ENCODE measurements around the gene AGRN.
"Not testable (repeated sequence)": the region's sequence is repeated elsewhere in the genome, so short reads cannot be mapped to it uniquely, and the experiment has no call there.

AGRN gene

DNA sequence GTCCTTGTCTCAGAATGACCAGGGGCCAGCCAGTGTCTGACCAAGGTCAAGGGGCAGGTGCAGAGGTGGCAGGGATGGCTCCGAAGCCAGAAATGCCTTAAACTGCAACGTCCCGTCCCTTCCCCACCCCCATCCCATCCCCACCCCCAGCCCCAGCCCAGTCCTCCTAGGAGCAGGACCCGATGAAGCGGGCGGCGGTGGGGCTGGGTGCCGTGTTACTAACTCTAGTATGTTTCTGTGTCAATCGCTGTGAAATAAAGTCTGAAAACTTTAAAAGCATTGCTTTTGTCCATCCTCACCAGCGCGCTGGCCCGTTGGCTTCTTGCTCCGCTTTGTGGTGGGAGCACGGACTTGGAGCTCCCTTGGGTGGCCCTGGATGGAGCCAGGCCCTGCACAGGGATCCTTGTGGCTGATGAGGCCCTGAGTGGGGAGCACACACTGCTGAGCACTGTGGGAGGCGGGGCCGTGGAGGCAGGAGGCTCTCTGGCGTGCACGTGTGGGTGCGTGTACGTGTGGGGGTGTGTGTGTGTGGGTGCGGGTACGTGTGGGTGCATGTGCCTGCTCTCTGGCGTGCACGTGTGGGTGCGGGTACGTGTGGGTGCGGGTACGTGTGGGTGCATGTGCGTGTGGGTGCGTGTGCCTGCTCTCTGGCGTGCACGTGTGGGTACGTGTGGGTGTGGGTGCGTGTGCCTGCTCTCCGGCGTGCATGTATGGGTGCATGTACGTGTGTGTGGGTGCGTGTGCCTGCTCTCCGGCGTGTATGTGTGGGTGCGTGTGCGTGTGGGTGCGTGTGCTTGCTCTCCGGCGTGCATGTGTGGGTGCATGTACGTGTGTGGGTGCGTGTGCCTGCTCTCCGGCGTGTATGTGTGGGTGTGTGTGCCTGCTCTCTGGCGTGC is 36.2 kb downstream of the AGRN start:
- no peak for DNase-seq

DNA sequence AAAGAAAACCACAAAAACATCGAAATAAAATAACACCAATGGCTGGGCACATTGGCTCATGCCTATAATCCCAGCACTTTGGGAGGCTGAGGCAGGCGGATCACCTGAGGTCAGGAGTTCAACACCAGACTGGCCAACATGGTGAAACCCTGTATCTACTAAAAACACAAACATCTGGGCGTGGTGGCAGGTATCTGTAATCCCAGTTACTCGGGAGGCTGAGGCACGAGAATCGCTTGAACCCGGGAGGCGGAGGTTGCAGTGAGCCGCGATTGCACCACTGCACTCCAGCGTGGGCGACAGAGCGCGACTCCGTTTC is 37.8 kb downstream of the AGRN start:
- DNase-seq: not testable (repeated sequence)

DNA sequence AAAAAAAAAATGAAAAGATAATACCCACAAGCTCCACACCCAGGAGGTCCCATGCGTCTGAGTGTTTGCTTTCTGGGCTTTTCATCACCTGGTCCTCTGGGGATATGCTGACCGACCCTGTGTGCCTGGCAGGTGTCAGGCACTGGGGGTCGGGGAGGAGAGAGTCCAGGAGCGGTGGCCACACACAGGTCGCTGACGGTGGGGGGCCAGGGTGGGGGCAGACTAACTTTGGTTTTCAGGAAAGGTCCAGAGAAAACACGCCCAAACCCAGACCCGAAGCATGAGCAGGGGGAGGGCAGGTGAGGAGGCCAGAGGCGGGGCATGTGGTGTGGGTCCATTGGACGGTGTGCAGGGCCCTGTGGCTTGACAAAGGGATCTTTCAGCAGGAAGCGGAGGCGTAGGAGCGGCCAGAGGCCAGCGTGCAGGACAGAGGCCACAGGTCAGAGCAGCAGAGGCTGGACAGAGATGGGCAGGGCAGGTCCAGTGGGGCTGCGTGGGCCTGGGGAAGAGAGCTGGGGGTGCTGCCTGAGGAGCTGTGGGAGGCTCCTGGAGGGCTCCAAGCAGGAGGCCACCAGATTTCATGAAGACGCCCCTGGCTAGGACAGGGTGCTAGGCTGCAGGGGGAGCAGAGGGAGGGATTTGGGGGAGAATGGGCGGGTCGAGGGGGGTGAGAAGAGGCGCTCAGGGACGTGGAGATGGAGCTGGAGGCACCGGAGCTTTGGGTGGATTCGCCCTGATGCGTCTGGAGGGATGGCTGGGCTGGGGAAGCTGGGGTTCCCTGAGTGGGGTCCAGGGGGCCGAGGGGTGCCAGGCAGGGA is 38.4 kb downstream of the AGRN start:
- DNase-seq: no peak

DNA sequence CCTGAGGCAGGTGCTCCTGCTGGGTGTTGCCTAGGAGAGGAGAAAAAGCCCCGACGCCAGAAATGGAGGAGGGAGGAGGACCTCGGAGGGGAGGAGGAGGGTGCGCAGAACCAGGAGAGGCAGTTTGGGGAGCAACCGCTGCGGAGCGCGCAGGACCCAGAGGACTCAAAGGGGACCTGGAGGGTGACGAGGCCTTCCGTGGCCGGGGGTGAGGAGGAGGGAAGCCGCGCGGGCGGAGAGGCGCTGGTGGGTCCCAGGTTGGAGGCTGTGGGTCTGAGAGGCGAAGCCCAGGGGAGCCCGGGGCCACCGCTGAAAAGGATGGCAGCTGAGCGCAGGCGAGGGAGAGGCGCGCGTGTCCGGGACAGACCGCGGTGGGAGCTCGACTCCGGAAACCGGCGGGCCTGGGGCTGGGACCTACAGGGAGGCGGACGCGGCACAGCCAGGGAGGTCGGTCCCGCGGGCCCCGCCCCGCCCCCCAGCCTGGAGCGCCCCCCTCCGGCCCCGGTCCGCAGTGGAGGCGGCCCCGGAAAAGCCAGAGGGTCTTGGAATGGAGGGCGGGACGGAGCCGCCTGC is 39.1 kb downstream of the AGRN start:
- DNase-seq: no peak

- DNase-seq: peak; percentile 50 to 66
Measured at GRCh38 chr1:1059494-1060280, 39.8 kb downstream of the AGRN start.

GRCh38 chr1:1060281-1061000 is 40.5 kb downstream of the AGRN start:
- no peak for DNase-seq

DNA sequence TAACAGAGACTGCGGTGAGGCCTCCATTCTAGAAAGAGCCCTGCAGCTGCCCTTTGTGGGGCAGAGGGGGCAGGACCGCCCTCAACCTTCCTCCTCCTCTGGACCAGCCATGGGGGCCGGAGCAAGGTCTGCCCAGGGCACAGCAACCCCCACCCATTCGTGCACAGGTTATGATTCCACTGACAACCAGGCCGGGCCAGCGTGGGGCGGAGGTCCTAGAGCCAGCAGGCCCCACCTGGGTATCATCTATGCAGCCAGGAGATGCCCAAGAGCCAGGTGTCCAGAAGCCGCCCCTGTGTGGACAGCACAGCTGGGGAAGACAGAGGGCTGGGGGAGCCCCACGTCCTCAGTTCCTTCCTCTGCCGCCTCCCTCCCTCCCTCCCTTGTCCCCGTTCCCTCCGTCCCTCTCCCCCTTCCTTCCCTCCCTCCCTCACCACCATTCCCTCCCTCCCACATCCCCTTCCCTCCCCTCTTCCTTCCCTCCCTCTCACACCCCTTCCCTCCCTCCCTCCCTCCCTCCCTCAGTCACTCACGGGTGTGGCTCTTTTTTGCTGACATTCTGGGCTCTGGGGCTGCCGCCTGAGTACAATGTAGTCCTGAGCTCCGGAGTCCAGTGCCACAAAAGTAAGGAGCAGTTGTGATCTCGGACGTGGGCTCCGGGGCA is 41.9 kb downstream of the AGRN start:
- DNase-seq: no peak

GRCh38 chr1:1062348-1063163 is 42.6 kb downstream of the AGRN start:
- DNase-seq: no peak

DNA sequence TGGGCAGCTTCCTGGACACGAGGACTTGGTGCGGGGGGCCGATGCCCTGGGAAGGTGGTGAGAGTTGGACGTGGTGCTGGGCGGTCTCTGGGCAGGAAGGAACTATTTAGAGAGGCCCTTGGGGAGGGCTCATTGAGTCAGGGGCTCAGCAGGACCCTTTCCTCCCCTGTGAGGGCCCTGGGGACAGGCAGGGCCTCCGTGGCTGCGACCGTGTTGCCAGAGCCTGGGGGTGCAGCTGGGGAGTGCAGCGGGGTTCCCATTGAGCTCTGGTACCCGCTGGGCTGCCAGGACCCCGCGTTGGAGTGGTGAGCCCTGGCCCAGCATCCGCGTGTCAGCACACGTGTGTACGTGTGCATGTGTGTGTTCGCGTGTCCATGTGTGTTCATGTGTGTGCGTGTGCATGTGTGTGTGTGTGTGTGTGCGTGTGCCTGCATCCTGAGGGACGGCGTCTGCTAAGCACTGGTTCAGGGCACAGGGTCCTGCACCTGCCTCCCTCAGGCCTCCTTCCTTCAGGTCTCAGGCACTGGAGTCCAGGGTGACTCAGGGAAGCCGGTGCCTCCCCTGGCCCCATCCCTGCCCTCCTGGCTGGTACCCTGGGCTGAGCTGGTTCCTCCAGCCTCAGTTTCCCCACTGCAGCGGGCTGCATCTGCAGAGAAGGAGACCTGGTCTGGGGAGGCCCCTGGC is 43.5 kb downstream of the AGRN start:
- no peak for DNase-seq

DNA sequence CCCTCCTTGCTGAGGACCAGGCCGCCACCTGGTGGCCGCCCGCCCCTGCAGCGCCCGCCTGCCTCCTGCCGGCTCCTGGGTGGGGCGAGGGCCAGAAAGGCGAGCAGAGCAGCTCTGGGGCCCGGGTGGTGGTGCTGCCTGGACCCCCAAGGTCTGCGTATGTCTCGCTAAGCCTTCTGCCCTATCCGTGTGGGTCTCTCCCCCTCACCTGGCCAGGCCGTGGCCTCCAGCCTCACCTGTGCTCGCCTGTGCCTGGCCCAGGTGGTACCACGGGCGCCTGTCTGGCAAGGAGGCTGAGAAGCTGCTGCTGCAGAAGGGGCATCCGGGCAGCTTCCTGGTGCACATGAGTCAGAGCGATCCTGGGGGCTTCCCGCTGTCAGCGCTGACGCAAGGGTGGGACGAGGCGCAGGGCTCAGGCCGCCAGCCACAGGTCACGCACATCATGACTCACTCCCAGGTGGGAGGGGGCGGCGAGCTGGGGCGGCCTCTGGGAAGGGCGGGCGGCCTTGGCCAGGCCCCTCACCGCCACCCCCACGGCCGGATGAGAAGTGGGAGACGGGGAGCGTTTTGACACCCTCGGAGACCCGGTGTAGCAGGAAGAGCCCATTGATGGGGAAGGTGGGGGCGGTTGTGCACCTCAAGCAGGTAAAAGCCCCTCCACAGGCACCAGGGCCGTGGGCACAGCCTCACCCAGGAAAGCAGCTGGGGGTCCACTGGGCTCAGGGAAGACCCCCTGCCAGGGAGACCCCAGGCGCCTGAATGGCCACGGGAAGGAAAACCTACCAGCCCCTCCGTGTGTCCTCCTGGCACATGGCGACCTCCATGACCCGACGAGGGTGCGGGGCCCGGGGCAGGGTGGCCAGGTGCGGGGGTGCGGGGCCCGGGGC is 44.3 kb downstream of the AGRN start:
- peak; percentile 29 for DNase-seq

DNA sequence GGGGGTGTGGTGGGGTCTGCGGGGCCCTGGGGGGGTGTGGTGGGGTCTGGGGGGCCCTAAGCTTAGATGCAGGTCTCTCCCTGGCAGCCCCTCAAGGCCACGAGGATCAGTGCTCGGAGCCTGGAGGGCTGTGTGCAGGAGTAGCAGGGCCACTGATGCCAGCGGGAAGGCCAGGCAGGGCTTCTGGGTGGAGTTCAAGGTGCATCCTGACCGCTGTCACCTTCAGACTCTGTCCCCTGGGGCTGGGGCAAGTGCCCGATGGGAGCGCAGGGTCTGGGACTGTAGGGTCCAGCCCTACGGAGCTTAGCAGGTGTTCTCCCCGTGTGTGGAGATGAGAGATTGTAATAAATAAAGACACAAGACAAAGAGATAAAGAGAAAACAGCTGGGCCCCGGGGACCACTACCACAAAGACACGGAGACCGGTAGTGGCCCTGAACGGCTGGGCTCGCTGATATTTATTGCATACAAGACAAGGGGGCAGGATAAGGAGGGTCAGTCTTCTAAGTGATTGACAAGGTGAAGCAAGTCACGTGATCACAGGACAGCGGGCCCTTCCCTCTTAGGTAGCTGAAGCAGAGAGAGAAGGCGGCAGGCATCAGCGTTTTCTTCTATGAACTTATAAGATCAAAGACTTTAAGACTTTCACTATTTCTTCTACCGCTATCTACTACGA is 45.5 kb downstream of the AGRN start:
- DNase-seq: no peak

DNA sequence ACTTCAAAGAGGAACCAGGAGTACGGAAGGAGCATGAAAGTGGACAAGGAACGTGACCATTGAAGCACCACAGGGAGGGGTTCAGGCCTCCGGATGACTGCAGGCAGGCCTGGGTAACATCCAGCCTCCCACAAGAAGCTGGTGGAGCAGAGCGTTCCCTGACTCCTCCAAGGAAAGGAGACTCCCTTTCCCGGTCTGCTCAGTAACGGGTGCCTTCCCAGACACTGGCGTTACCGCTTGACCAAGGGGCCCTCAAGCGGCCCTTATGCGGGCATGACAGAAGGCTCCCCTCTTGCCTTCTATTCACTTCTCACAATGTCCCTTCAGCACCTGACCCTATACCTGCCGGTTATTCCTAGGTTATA is 46.0 kb downstream of the AGRN start:
- not testable (repeated sequence) for DNase-seq

DNA sequence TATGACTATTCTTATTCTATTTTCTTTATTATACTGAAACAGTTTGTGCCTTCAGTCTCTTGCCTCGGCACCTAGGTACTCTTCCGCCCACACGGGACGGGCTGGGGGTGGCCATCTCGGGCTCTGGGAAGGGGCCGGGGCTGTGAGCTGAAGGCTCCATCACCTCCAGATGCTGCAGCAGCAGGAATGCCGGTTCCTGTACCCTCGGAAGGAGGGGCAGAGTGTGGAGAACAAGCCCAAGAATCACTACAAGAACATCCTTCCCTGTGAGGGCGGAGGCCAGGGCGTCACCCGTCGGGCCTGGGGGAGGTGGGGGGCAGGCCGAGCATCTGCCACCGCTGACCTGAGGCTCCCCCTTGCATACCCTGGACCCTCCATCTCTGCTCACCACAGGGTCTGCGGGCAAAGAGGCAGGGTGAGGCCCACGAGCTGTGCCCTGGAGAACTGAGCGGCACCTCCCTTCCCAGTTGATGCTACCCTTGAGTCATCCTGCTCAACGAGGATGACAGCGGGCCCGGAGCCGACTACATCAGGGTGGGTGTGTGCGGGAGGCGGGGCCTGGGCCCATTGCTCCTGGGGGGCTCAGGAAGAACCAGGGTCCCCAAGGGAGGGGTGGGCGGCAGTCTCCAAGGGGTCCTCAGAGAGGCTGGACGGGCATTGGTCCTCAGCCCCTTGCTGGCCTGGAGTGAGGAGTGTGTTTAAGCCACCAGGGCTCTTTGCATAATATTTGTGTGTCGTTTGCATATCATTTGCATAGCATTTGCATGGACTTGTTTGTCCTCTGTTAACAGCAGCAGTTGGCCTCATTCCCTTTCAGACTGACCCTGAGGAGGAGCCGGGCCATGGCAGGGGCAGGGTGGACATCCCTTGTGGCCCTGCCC is 46.7 kb downstream of the AGRN start:
- DNase-seq: no peak

GRCh38 chr1:1067284-1067859 is 47.5 kb downstream of the AGRN start:
- DNase-seq: no peak

DNA sequence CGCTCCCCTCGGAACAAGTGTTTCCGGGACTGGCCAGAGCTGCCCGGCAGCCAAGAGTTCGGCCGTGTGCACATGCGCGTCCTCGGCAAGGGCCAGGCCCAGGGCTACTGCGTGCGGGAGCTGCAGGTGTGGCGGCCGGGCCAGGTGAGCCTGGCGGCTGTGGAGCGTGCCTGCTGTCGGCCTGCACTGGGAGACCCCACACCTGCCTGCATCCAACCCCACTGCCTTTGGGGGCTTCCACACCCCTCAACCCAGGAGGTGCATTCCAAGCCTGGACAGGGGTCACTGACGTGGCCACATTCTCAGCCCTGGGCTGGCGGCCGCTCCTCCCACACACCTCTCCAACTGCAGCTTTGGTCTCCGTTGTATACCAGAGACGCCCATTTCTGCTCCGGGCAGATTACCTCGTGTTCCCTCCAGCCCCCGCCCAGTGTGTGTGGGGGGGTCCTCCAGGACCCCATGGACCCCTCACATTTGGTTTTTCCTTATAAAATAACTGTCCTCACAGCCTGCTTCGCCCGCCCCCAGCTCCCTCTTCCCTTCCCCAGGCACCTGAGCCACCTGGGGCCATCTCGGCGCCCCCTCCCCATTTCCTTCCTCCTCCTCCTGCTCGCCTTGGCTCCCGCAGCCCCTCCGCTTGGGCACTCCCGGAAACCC is 48.1 kb downstream of the AGRN start:
- DNase-seq: no peak

DNA sequence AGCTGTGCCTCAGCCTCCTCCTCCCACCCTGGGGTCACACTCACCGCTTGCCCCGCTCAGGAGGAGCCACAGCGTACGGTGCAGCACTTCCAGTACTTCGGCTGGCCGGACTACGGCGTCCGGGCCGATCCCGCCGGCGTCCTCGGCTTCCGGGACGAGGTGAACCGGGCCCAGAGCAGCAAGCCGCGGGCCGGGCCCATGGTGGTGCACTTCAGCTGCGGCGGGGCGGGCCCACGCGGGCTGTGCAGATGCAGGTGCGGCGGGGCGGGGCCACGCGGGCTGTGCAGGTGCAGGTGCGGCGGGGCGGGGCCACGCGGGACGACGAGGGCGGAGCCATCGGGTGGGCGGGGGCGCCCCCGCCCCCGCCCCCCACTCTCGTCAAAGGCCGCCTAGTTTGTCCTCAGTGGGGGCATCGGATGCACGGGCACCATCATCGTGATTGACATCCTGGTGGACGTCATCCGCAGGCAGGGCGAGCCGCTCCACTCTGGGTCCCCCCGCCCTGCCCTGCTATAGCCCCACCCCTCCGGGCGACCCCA is 48.7 kb downstream of the AGRN start:
- no peak for DNase-seq

Data from AML-193 (cell line).